GM12892 (cell line): ENCODE data around the gene MVD.

Experiments
- POLR2A ChIP-seq: IDR thresholded peaks from 2 replicates; pipeline ENCODE4 v1.6.1; 2011; ENCODE audit warnings: low read depth, low read length, control low read depth
- POLR2AphosphoS5 ChIP-seq: IDR thresholded peaks from 2 replicates; pipeline ENCODE4 v1.6.1; 2011; ENCODE audit warnings: low read depth, low read length, control low read depth
- TAF1 ChIP-seq: IDR thresholded peaks from 2 replicates; pipeline ENCODE4 v1.6.1; 2011; ENCODE audit warnings: low read depth, mild to moderate bottlenecking, control low read depth, low read length, borderline replicate concordance

- TF ChIP-seq POLR2A (no peak), POLR2AphosphoS5 (no peak), TAF1 (no peak)
These were observed 14.8 kb upstream of the MVD start for GRCh38 chr16:88677721-88678120.
